SK-N-MC (cell line): ENCODE measurements around the gene FSIP1.

ENCODE experiments used
- DNase-seq: peaks from one replicate; pipeline ENCODE4 v3.0.0-alpha.2; 2011; ENCODE audit warnings: low read depth, low spot score
- H3K27ac ChIP-seq: fragments of 200-600 bp; sonication (generic); 2 replicates; pipeline ENCODE4 v1.5.1; 2016; ENCODE audit warnings: mixed run types
- H3K36me3 ChIP-seq: fragments of 200-600 bp; sonication (generic); 2 replicates; pipeline ENCODE4 v1.6.1; 2017; ENCODE audit warnings: antibody characterized with exemption, low read length, mixed read lengths; ENCODE audit not compliant: insufficient read depth
- H3K4me3 ChIP-seq: fragments of 200-600 bp; sonication (generic); 2 replicates; pipeline ENCODE4 v1.5.1; 2016
- H3K9ac ChIP-seq: fragments of 200-600 bp; sonication (generic); 2 replicates; pipeline ENCODE4 v1.8.0; 2017; ENCODE audit warnings: mixed run types, mixed read lengths; ENCODE audit not compliant: insufficient read length
- H3K9me3 ChIP-seq: fragments of 200-600 bp; sonication (generic); 2 replicates; pipeline ENCODE4 v1.6.1; 2017; ENCODE audit warnings: low read depth, mild to moderate bottlenecking, antibody characterized with exemption, low read length, moderate library complexity, mixed read lengths
- EZH2 ChIP-seq: fragments of 200-600 bp; sonication (generic); IDR thresholded peaks from one replicate; pipeline ENCODE4 v1.6.1; 2017; ENCODE audit warnings: antibody characterized with exemption
- FOXP2 ChIP-seq: optimal IDR thresholded peaks from 2 replicates; pipeline ENCODE3; 2011; ENCODE audit warnings: mild to moderate bottlenecking, moderate library complexity; ENCODE audit not compliant: insufficient read depth; ENCODE audit errors: extremely low read length, control extremely low read depth
- POLR2AphosphoS5 ChIP-seq: IDR thresholded peaks from 2 replicates; pipeline ENCODE4 v1.6.1; 2012; ENCODE audit warnings: mild to moderate bottlenecking, low read depth, low read length, borderline replicate concordance

Gene FSIP1

GRCh38 chr15:39706206-39706605, 76.4 kb downstream of the FSIP1 start:
- no peak for DNase-seq
- H3K9ac ChIP-seq: no peak overlapping the region
- H3K4me3 ChIP-seq: no peak overlapping the region
- TF ChIP-seq FOXP2 (no peak), EZH2 (no peak), POLR2AphosphoS5 (no peak)
- no peak overlapping the region for H3K27ac ChIP-seq
- H3K9me3 ChIP-seq: no peaks in the 10 kb centered on the region; the same call in 1 of the 2 replicates
- H3K36me3 ChIP-seq: no peaks in the 10 kb centered on the region

GRCh38 chr15:39704689-39705088, 78.0 kb downstream of the FSIP1 start:
- Histone ChIP-seq H3K9ac (no peak overlapping the region), H3K36me3 (no peaks in the 10 kb centered on the region), H3K9me3 (no peaks in the 10 kb centered on the region; the same call in 1 of the 2 replicates), H3K27ac (no peak overlapping the region), H3K4me3 (no peak overlapping the region)
- TF ChIP-seq EZH2 (no peak), POLR2AphosphoS5 (no peak), FOXP2 (no peak)
- DNase-seq: no peak

GRCh38 chr15:39704235-39704634, 78.4 kb downstream of the FSIP1 start:
- Histone ChIP-seq H3K9me3 (no peaks in the 10 kb centered on the region; the same call in 1 of the 2 replicates), H3K36me3 (no peaks in the 10 kb centered on the region), H3K27ac (no peak overlapping the region), H3K4me3 (no peak overlapping the region), H3K9ac (no peak overlapping the region)
- DNase-seq: no peak
- no peak for TF ChIP-seq EZH2
- no peak for TF ChIP-seq POLR2AphosphoS5
- no peak for TF ChIP-seq FOXP2

GRCh38 chr15:39701988-39702387, 80.7 kb downstream of the FSIP1 start:
- no peak for DNase-seq
- Histone ChIP-seq H3K9ac (no peak overlapping the region), H3K4me3 (no peak overlapping the region), H3K27ac (no peak overlapping the region), H3K9me3 (no peaks in the 10 kb centered on the region; the same call in 1 of the 2 replicates), H3K36me3 (no peaks in the 10 kb centered on the region)
- TF ChIP-seq FOXP2 (no peak), POLR2AphosphoS5 (no peak), EZH2 (no peak)

- no peak for DNase-seq
- H3K9me3 ChIP-seq: no peaks in the 10 kb centered on the region; the same call in 1 of the 2 replicates
- H3K36me3 ChIP-seq: no peaks in the 10 kb centered on the region
- no peak overlapping the region for H3K4me3 ChIP-seq
- no peak for TF ChIP-seq POLR2AphosphoS5
- TF ChIP-seq EZH2: no peak
- no peak for TF ChIP-seq FOXP2
- H3K9ac ChIP-seq: no peak overlapping the region
- H3K27ac ChIP-seq: no peak overlapping the region
These were observed 82.3 kb downstream of the FSIP1 start for GRCh38 chr15:39700375-39700700.

GRCh38 chr15:39699516-39700374, 82.9 kb downstream of the FSIP1 start:
- no peak overlapping the region for H3K4me3 ChIP-seq

GRCh38 chr15:39698444-39699390, 83.9 kb downstream of the FSIP1 start:
- DNase-seq: no peak
- Histone ChIP-seq H3K9ac (no peak overlapping the region), H3K9me3 (no peaks in the 10 kb centered on the region), H3K4me3 (no peak overlapping the region), H3K36me3 (no peaks in the 10 kb centered on the region), H3K27ac (no peak overlapping the region)
- TF ChIP-seq FOXP2 (no peak), EZH2 (no peak), POLR2AphosphoS5 (no peak)

More at GRCh38 chr15:39699516-39700374, 82.9 kb downstream of the FSIP1 start:
- no peak overlapping the region for H3K9ac ChIP-seq
- TF ChIP-seq EZH2: no peak
- no peak for TF ChIP-seq FOXP2
- TF ChIP-seq POLR2AphosphoS5: no peak
- H3K27ac ChIP-seq: peak overlapping the region; percentile 37; the same call in 1 of the 2 replicates
- H3K36me3 ChIP-seq: no peaks in the 10 kb centered on the region
- H3K9me3 ChIP-seq: no peaks in the 10 kb centered on the region
- DNase-seq: no peak

GRCh38 chr15:39697509-39697908, 85.1 kb downstream of the FSIP1 start:
- DNase-seq: no peak
- TF ChIP-seq EZH2 (no peak), FOXP2 (no peak), POLR2AphosphoS5 (no peak)
- H3K9ac ChIP-seq: no peak overlapping the region
- H3K27ac ChIP-seq: no peak overlapping the region
- H3K4me3 ChIP-seq: no peak overlapping the region
- H3K9me3 ChIP-seq: no peaks in the 10 kb centered on the region
- no peaks in the 10 kb centered on the region for H3K36me3 ChIP-seq

GRCh38 chr15:39695793-39696192, 86.8 kb downstream of the FSIP1 start:
- no peak for DNase-seq
- Histone ChIP-seq H3K9me3 (no peaks in the 10 kb centered on the region), H3K27ac (no peak overlapping the region), H3K9ac (no peak overlapping the region), H3K36me3 (no peaks in the 10 kb centered on the region), H3K4me3 (no peak overlapping the region)
- TF ChIP-seq EZH2 (no peak), FOXP2 (no peak), POLR2AphosphoS5 (no peak)
